B cell (primary cell): Measurements from ENCODE around the gene SNX22. TPM values are rescaled to one million over a fixed set of nuclear protein-coding genes. Genes with fewer than 3 reads are reported as not detected.
A peak's percentile ranks its signal among the peaks of the same experiment; 100 is the strongest.

Source experiments
- ATAC-seq: fragments of 200-7000 bp; cut with Tn5 transposase; one replicate; pipeline ENCODE4 v1.10.0; 2021; ENCODE audit warnings: low read depth, mild to moderate bottlenecking, moderate number of reproducible peaks, moderate library complexity
- CTCF ChIA-PET: fragments of 350-600 bp; sonication (Branson Sonifier 250); formaldehyde crosslinking; loops from one replicate; lab custom pipeline; 2021; ENCODE audit warnings: antibody characterized with exemption, inconsistent platforms; lab: Charles Lee
- POLR2A ChIA-PET: fragments of 350-600 bp; sonication (Branson Sonifier 250); formaldehyde crosslinking; loops from one replicate; lab custom pipeline; 2021; ENCODE audit warnings: antibody characterized with exemption; lab: Charles Lee
- DNase-seq: peaks from one replicate; pipeline ENCODE4 v3.0.0; 2013
- H2AFZ ChIP-seq: 2 replicates; pipeline ENCODE4 v1.6.1; 2012; ENCODE audit warnings: mild to moderate bottlenecking, low read depth, low read length; ENCODE audit not compliant: insufficient read depth, poor library complexity, severe bottlenecking
- H3K27ac ChIP-seq, 2 donors: 1 replicate in 1 of 2; 2 replicates in 1 of 2; pipeline ENCODE4 v1.5.1; 2012 to 2013; ENCODE audit warnings: low read length in 2 of 2, mild to moderate bottlenecking in 2 of 2, moderate library complexity in 1 of 2
- H3K27me3 ChIP-seq, 4 experiments: fragments of 200-600 bp in 1 of 4; sonication (generic) in 1 of 4; replicated peaks in 1 of 4; 1 replicate in 2 of 4; 2 replicates in 2 of 4; pipeline versions ENCODE4 v1.6.1 to v1.7.0; 2013 to 2016; ENCODE audit warnings: low read length in 3 of 4, mild to moderate bottlenecking in 2 of 4, mixed read lengths in 1 of 4, moderate library complexity in 1 of 4; ENCODE audit not compliant: insufficient read depth in 4 of 4, control insufficient read depth in 3 of 4; ENCODE audit errors: control extremely low read depth in 1 of 4
- H3K36me3 ChIP-seq, 2 experiments: replicated peaks in 1 of 2; 1 replicate in 1 of 2; 2 replicates in 1 of 2; pipeline versions ENCODE4 v1.6.1 to v1.7.1; 2013; ENCODE audit warnings: low read length in 1 of 2; ENCODE audit not compliant: insufficient read depth in 2 of 2, control insufficient read depth in 1 of 2; ENCODE audit errors: control extremely low read depth in 1 of 2, extremely low read depth in 1 of 2
- H3K4me1 ChIP-seq, 2 donors: fragments of 200-600 bp in 1 of 2; sonication (generic) in 1 of 2; 1 replicate in 1 of 2; 2 replicates in 1 of 2; pipeline versions ENCODE4 v1.5.1 to v1.6.1; 2013 to 2017; ENCODE audit warnings: low read length in 2 of 2; ENCODE audit not compliant: control insufficient read depth in 2 of 2, insufficient read depth in 2 of 2
- H3K4me2 ChIP-seq: replicated peaks from 2 replicates; pipeline ENCODE3; 2012; ENCODE audit warnings: mild to moderate bottlenecking, low read depth, low read length; ENCODE audit not compliant: poor library complexity, severe bottlenecking
- H3K4me3 ChIP-seq, 5 experiments: fragments of 200-600 bp in 1 of 5; sonication (generic) in 1 of 5; 1 replicate in 3 of 5; 2 replicates in 2 of 5; pipeline versions ENCODE4 v1.5.1 to v1.7.0; 2011 to 2016; ENCODE audit warnings: low read length in 4 of 5, mild to moderate bottlenecking in 4 of 5, low read depth in 2 of 5, control low read depth in 1 of 5, moderate library complexity in 1 of 5; ENCODE audit not compliant: insufficient read depth in 1 of 5; ENCODE audit errors: control extremely low read depth in 1 of 5, extremely low read depth in 1 of 5
- H3K79me2 ChIP-seq: fragments of 200-600 bp; sonication (generic); one replicate; pipeline ENCODE4 v1.6.0; 2016; ENCODE audit warnings: low read length; ENCODE audit not compliant: control insufficient read depth, insufficient read depth
- H3K9ac ChIP-seq: fragments of 200-600 bp; sonication (generic); 2 replicates; pipeline ENCODE4 v1.6.1; 2017; ENCODE audit warnings: mild to moderate bottlenecking, low read length, moderate library complexity
- H3K9me3 ChIP-seq, 3 donors: one replicate each; pipeline versions ENCODE4 v1.6.1 to v1.7.1; 2013; ENCODE audit warnings: low read length in 2 of 3; ENCODE audit not compliant: control insufficient read depth in 2 of 3, insufficient read depth in 1 of 3; ENCODE audit errors: control extremely low read depth in 1 of 3
- H4K20me1 ChIP-seq: 2 replicates; pipeline ENCODE4 v1.6.0; 2012; ENCODE audit warnings: mild to moderate bottlenecking, low read length; ENCODE audit not compliant: insufficient read depth, control insufficient read depth, poor library complexity, severe bottlenecking
- H3K27ac Mint-ChIP-seq: one replicate; pipeline ENCODE4 v1.8.0; 2021; ENCODE audit warnings: mixed read lengths
- H3K27me3 Mint-ChIP-seq: one replicate; pipeline ENCODE4 v1.8.0; 2021; ENCODE audit warnings: mixed read lengths
- H3K4me1 Mint-ChIP-seq: one replicate; pipeline ENCODE4 v1.8.0; 2021; ENCODE audit warnings: mixed read lengths
- H3K4me3 Mint-ChIP-seq: one replicate; pipeline ENCODE4 v1.8.0; 2021; ENCODE audit warnings: mixed read lengths
- H3K9me3 Mint-ChIP-seq: one replicate; pipeline ENCODE4 v1.8.0; 2022; ENCODE audit warnings: mixed read lengths; ENCODE audit not compliant: insufficient read depth
- CTCF ChIP-seq: fragments of 200-600 bp; IDR thresholded peaks from one replicate; pipeline ENCODE4 v1.8.0; 2022; ENCODE audit warnings: antibody characterized with exemption, mild to moderate bottlenecking
- EZH2 ChIP-seq: IDR thresholded peaks from 2 replicates; pipeline ENCODE4 v1.6.1; 2012; ENCODE audit warnings: borderline replicate concordance, low read depth, mild to moderate bottlenecking, moderate library complexity, low read length; ENCODE audit not compliant: insufficient read depth, poor library complexity, severe bottlenecking
- WGBS: methylation state at CpG from one replicate; pipeline ENCODE4 v1.1.5; 2013; ENCODE audit warnings: missing lambda C conversion rate; ENCODE audit not compliant: insufficient coverage; 5-methylcytosine and 5-hydroxymethylcytosine counted together
- intact Hi-C: fragments of 100-400 bp; cut with micrococcal nuclease; formaldehyde crosslinking; loops from one replicate; pipeline ENCODE4 v1.10.0; 2022
- polyA plus RNA-seq: library from polyadenylated mRNA; depleted of rRNA; stranded (reverse); fragments of >200 nt; gene quantifications from 2 replicates; pipeline ENCODE4 v1.2.3, GENCODE V29; 2012
- total RNA-seq, 2 donors: library from RNA; stranded (reverse); fragments of 120-200 nt in 1 of 2; gene quantifications; 1 replicate in 1 of 2; 2 replicates in 1 of 2; pipeline versions ENCODE4 v1.2.3 to v1.2.4, GENCODE V29; 2013 to 2022

The SNX22 gene
- total and polyA plus RNA-seq, 2 donors (not counting 1 experiment from before 2014, with no cell fraction given) = 44.9 to 305 TPM

GRCh38 chr15:64149893-64150578, 1.5 kb upstream of the SNX22 start:
- intact Hi-C loops = loop anchor here (5.0 kb wide), 1 partner anchor 318 kb away; the partner anchor contains the start of gene HERC1
- Mint-ChIP-seq H3K4me1 (peaks cover 48% of the 10 kb centered on the region), H3K27me3 (no peaks in the 10 kb centered on the region), H3K4me3 (peak overlapping the region; percentile 90), H3K9me3 (no peaks in the 10 kb centered on the region), H3K27ac (peak overlapping the region; percentile 74)
- CTCF ChIA-PET = interaction anchor here (0.6 to 2.5 kb wide), 6 partner anchors 12 to 398 kb away, joined by 3 to 11 read pairs (median 5); no protein-coding TSS in a partner anchor
- peak overlapping the region; percentile 87 for H3K4me2 ChIP-seq
- H3K79me2 ChIP-seq = peaks cover 30% of the 10 kb centered on the region
- POLR2A ChIA-PET = interaction anchor here (2.0 to 3.9 kb wide), 2 partner anchors 13 to 54 kb away, joined by 5 to 55 read pairs; partner anchors contain the start of genes PPIB and SNX1
- no peak overlapping the region for H2AFZ ChIP-seq
- H3K27me3 ChIP-seq = no peaks in the 10 kb centered on the region
- H3K9me3 ChIP-seq = no peaks in the 10 kb centered on the region
- peaks cover 1 to 30% of the 10 kb centered on the region in 2 experiments for H3K36me3 ChIP-seq
- peaks cover 43% of the 10 kb centered on the region for H4K20me1 ChIP-seq
- peaks cover 30 to 51% of the 10 kb centered on the region in 2 donors for H3K4me1 ChIP-seq
- DNase-seq = peak; percentile 47
- peak overlapping the region in 1 of 2 donors; percentile 21 for H3K27ac ChIP-seq
- TF ChIP-seq EZH2 (no peak), CTCF (no peak)
- no peak overlapping the region for H3K9ac ChIP-seq
- ATAC-seq = no peak
- H3K4me3 ChIP-seq = no peak overlapping the region
- WGBS = 53% methylated on average over 2 of the region's 9 CpGs
